ENCODE data around the gene PTPN11.
"Not testable (repeated sequence)": the region's sequence is repeated elsewhere in the genome, so short reads cannot be mapped to it uniquely, and the experiment has no call there.

PTPN11 gene

DNA sequence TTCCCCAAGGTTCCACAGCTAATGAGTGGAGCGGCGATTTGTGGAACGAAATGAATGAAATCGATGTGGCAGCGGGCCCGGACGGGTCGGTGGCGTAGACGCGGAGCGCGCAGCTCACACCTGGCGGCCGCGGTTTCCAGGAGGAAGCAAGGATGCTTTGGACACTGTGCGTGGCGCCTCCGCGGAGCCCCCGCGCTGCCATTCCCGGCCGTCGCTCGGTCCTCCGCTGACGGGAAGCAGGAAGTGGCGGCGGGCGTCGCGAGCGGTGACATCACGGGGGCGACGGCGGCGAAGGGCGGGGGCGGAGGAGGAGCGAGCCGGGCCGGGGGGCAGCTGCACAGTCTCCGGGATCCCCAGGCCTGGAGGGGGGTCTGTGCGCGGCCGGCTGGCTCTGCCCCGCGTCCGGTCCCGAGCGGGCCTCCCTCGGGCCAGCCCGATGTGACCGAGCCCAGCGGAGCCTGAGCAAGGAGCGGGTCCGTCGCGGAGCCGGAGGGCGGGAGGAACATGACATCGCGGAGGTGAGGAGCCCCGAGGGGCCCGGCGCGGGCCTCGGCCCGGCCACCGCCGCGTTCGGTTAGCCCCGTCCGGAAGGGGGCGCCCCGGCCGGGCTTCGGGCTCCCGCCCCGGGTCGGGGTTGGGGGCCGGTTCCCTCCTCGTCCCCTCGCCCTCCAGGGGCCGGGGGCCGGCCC is at the start of gene PTPN11:
PTPN11 (plus strand) TSS at position 340 of the 689 bp plus-strand sequence; CDS start at position 505, 165 bp downstream.
- peak; percentile 69 to 90 for DNase-seq (ENCODE audit: low read depth in 2 of 2)

DNA sequence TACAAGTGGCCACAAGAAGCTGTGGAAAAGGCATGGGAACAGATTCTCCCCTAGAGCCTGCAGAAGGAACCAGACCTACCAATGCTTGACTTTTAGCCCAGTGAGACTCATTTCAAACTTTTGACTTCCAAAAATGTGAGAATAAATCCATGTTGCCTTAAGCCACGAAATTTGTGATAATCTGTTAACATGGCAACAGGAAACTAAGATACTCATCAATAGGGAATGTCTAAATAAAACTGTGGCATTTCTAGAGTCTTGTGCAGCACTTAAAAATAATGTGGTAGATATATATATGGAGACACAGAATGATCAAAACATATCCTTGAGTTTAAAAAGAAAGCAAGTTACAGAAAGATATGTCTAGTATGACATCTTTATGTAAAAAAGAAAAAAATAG is 48.5 kb upstream of the PTPN11 start:
- no peak for DNase-seq (ENCODE audit: low read depth in 2 of 2)

DNA sequence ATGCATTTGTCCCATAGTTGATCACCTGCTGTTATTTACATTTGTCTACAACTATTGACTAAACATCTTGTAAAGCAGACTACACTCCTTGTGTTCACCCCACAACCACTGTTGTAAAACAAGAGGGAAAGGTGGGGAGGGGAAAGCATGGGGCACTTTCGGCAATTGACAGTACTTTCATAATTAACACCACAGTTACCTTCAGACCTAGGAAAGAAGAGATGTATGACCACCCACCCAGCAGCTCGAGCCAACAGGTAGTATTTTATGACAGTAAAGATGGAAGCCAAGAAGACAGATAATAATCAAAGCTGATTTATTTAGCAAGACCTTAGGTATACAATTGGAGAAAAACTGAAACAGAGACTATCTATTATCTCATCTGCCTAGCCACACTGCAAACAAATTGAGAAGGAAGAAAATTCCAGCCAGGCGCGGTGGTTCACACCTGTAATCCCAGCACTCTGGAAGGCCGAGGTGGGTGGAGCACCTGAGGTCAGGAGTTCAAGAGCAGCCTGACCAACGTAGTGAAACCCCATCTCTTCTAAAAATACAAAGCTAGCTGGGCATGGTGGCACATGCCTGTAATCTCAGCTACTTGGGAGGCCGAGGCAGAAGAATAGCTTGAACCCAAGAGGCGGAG is 47.8 kb upstream of the PTPN11 start:
- DNase-seq (ENCODE audit: low read depth in 2 of 2) = no peak

DNA sequence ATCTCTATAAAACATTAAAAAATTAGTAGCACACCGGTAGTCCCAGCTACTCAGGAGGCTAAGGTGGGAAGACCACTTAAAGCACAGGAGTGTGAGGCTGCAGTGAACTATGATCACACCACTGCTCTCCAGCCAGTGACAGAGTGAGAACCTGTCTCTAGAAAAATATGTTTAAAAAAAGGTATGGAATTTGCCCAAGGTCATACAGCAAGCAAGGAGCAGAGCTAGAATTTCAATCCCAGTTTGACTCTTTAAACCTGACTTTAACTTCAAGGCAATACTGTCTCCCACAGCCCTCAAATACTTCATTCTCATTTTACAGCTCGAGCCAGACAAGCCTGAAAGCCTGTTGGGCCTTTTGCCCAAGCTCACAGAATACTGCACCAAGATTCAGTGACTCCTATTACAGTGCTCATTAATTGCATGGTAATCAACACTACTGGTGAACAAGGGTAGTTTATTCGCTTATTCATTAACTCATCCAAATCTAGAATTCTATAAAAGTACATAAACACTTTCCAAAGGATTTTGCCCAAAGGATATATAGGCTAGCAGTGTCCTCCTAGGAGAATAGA is 44.5 kb upstream of the PTPN11 start:
- DNase-seq (ENCODE audit: low read depth in 2 of 2) = no peak

DNA sequence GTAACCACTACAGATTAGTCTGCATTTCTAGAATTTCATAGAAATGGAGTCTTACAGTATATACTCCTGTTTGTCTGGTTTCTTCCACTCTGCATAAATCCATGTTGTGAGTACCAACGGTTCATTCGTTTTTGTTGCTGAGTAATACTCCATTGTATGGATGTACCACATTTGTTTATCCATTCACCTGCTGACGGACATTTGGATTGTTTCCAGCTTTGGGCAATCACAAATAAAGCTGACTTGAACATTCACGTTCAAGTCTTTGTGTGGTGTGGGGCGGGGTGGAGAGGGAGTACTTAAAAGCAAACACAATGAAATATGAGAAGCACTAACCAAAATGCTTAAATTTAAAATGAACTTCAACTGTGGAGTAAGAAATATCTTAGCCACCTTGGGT is 43.6 kb upstream of the PTPN11 start:
- no peak for DNase-seq (ENCODE audit: low read depth in 2 of 2)

DNA sequence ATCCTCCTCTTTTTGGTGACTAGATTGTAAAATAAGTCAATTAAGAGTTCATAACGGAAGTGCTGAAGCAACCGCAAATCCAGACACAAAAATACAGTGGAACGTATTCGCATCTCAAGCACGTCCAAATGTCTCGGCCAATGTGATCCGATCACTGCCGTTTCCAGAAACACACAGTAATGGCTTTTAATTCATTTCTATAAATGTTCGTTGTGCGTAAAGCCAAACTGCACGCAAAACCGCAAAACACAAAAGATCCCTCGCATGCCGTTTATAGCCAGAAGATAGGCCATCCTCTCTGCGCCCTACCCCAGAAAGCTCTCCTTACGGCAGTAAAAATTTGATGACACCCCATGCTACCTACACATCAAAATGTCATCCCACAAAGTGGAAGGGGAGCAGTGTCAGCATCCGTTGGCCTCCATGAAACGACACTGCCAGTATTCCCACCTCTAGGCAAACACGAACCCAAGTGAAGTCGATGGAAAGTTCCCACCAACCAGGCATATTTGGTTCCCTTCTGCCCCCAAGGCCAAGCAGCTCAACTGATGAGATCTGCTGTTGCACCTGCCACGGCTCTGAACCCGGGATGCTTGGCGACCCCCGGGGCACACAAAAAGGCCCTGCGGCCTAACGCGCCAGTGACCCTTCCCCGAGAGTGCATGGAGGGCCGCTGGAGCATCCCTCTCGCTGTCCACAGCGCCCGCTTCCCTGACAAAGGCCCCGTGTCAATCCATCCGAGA is 37.9 kb upstream of the PTPN11 start:
- DNase-seq (ENCODE audit: low read depth in 2 of 2) = no peak

DNA sequence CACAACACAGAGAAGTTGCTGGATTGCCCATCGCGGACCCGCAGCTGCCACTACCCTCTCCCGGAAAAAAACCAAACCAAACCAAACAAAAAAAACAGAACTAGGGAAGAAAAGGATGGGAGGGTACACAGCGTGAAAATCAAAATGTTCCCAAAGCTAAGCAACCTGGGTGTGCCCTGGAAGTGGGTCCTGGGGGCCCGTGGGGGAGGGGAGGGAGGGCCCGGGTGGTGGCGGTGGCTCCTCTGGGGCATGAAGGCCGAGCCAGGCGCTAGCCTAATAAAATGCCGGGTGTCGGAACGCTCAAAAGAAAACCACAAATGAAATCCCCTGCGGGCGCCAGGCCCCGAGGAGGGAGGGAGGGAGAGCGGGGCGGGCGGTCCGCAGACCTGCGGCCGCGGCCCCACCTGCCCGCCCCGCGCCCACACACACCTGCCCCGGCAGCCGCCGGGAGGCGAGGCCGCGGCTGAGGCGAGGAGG is 37.3 kb upstream of the PTPN11 start:
- DNase-seq (ENCODE audit: low read depth in 2 of 2) = no peak

DNA sequence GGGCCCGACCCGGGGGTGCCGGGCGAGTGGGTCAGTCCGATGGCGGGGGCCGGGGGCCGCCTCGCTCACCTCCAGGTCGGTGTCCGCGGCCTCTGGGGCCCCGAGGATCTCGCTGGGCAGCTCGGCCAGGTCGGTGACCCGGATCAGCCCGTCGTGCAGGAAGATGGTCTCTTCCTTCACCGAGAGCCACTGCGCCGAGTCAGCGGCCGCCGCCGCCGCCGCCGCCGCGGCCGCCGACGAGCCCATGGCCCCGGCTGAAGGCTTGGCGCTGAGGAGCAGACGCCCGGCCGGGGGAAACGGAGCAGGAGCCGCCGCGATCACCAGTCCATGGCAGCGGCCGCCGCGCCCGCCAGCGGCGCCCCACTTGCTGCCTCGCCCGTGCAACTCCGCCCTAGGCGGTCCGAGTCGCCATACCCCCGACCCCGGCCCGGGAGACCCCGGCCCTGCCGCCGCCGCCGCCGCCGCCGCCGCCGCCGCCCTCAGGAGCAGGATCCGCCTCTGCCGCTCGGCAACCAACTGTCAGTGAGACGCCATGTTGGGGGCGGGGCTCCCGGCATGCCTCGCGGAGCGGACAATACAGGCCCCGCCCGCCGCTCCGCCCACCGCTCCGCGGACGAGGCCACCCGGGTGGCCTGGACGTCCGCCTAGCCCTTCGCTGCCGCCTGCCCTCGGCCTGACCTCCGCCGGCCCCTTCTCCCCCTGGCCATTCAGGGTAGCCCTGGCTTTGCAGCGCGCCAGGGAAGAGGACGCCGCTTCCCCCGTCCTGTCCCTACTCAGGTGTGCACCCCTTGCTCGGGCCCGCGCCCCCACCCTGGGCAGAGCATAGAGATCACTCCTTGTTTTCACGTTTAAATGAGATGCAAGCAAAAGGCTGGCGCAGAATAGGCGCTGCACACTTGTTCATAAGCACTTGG is 36.6 kb upstream of the PTPN11 start, which contains the start of gene HECTD4:
HECTD4 (minus strand) TSS at position 549 of the 914 bp plus-strand sequence; CDS start at position 246, 303 bp downstream.
- DNase-seq (ENCODE audit: low read depth in 2 of 2) = peak; percentile 73 to 92

DNA sequence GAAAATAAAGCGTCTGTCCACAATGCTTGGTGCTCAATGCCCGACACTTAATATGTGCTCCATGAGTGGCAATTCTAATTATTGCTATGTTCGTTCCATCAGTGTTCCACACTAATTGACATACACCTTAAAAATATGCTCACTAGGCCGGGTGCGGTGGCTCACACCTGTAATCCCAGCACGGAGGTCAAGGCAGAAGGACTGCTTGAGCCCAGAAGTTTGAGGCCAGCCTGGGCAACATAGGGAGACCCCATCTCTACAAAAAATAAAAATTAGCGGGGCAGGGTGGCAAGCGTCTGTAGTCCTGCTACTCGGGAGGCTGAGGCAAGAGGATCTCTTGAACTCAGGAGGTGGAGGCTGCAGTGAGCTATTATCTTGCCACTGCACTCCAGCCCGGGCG is 35.9 kb upstream of the PTPN11 start:
- DNase-seq (ENCODE audit: low read depth in 2 of 2) = no peak

DNA sequence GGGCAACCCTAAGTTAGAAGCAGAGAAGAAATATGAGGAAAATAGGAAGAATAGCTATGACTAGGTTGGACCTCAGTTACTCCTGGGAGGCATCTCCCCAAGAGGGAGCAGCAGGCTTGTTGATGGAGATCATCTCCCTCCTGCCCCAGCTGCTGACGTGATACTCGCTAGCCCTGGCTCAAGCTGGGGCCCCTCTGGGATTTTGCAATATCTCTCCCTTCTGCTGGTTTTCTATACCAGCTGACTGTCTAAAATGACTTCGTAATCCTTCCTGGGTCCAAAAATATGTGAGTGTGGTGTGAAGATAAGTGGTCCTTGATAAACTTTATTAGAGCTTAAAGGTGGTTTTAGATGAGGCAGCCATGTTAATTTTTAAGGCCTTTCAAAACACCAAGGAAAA is 32.0 kb upstream of the PTPN11 start:
- no peak for DNase-seq (ENCODE audit: low read depth in 2 of 2)

DNA sequence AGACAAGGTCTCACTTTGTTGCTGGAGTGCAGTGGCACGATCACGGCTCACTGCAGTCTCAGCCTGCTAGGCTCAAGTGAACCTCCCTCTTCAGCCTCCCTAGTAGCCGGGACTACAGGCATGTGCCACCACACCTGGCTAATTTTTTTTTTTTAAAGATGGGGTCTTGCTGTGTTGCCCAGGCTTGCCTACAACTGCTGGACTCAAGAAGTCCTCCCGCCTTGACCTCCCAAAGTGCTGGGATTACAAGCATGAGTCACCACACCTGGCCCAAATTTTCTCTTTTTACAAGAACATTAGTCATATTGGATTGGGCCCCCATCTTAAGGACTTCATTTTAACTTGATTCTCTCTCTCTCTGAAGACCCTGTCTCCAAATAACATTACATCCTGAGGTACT is 29.5 kb upstream of the PTPN11 start:
- no peak for DNase-seq (ENCODE audit: low read depth in 2 of 2)

DNA sequence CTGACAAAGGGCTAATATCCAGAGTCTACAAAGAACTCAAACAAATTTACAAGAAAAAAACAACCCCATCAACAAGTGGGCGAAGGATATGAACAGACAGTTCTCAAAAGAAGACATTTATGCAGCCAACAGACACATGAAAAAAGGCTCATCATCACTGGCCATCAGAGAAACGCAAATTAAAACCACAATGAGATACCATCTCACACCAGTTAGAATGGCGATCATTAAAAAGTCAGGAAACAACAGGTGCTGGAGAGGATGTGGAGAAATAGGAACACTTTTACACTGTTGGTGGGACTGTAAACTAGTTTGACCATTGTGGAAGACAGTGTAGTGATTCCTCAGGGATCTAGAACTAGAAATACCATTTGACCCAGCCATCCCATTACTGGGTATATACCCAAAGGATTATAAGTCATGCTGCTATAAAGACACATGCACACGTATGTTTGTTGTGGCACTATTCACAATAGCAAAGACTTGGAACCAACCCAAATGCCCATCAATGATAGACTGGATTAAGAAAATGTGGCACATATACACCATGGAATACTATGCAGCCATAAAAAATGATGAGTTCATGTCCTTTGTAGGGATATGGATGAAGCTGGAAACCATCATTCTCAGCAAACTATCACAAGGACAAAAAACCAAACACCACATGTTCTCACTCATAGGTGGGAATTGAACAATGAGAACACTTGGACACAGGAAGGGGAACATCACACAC is 28.7 kb upstream of the PTPN11 start:
- DNase-seq (ENCODE audit: low read depth in 2 of 2) = not testable (repeated sequence)

DNA sequence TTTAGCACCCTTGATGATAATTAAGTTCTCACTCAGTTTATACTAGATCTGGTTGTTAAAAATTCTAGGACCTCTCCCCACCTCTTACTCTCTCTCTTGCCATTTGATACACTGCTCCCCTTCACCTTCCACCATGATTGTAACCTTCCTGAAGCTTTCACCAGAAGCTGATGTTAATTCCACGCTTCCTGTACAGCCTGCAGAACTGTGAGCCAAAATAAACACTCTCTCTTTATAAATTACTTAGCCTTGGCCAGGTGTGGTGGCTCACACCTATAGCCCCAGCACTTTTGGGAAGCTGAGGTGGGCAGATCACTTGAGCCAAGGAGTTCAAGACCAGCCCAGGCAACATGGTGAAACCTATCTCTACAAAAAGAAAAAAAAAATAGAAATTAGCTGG is 25.4 kb upstream of the PTPN11 start:
- no peak for DNase-seq (ENCODE audit: low read depth in 2 of 2)

DNA sequence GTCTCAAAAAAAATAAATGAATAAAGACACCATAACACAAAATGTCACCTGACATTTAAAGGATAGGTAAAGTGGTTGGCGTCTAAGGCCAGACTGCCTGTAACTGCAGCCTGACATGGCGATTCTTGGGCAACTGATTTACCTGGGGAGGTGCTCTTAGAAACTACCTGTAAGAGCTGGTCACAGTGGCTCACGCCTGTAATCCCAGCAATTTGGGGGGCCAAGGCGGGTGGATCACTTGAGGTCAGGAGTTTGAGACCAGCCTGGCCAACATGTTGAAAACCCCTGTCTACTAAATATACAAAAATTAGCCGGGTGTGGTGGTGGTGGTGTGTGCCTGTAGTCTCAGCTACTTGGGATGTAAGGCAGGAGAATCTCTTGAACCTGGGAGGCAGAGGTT is 17.7 kb upstream of the PTPN11 start:
- DNase-seq (ENCODE audit: low read depth in 2 of 2) = no peak

DNA sequence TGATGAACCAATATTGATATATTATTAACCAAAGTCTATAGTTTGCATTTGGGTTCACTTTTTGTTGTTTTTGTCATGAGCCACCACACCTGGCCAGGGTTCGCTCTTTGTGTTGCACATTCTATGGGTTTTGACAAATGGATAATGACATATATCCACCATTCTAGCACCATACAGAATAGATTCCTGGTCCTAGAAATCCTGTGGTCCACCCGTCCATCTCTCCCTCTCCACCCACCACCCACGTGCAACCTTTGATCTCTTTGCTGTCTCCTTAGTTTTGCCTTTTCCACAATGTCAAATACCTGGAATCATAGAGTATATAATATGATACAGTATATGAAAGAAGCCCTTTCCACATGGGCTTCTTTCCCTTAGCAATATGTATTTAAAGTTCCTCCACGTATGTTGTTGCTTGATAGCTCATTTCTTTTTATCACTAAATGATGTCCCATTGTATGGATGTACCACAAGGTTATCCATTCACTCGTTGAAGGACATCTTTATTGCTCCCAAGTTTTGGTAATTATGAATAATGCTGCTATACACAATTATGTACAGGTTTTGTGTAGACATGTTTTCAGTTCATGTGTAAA is 16.7 kb upstream of the PTPN11 start:
- DNase-seq (ENCODE audit: low read depth in 2 of 2) = no peak

DNA sequence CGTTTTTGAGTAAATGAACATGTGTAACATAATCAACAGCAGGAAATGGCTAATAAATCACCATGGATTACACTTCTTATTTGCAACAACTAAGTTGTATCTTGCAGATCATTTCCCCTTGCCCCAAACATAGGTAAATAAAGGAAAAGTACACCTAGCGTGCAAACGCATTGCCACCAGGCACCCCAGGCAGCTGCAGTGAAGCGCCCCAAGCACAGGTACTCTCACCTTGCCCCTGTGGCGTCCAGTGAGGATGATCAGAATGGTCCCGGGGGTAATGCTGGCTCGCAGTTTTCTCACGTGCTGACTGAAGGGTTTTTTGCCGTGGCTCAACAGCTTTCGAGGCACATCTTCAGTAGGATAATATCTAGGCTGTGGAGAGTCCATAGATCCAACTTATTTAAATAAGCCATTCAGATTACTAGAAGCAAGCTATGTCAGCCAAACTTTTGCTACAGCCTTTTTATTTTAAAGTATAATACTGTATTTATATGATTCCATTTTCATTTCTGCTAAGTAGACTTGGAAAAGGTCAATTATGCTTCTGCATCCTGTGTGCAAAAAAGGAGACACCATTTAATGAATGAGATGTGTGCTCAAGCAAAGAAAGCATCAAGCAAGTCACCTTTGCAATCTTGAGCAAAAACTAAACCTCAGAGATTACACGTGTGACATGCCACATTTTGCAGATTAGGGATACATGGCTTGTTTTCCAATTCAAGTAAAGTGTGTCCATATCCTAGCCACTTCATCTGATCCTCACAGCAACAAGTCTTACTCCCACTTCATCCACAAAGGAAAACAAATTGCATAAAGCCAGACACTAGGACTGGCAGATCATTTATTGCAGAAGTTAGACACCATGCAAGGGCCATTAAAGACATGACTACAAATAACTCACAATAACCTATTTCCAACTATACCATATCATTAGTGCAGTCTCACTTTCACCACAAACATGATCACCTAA is 11.9 kb upstream of the PTPN11 start:
- DNase-seq (ENCODE audit: low read depth in 2 of 2) = no peak

DNA sequence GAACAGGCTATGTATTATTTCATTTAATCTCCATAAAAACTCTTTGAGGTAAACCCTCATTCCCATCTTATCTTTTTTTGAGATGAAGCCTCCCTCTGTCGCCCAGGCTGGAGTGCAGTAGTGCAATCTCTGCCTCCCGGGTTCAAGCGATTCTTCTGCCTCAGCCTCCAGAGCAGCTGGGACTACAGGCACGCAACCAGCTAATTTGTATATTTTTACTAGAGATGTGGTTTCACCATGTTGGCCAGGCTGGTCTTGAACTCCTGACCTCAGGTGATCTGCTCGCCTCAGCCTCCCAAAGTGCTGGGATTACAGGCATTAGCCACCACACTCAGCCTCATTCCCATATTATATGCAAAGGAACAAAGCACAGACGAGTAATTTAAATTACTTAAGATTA is 11.1 kb upstream of the PTPN11 start:
- not testable (repeated sequence) for DNase-seq (ENCODE audit: low read depth in 2 of 2)

DNA sequence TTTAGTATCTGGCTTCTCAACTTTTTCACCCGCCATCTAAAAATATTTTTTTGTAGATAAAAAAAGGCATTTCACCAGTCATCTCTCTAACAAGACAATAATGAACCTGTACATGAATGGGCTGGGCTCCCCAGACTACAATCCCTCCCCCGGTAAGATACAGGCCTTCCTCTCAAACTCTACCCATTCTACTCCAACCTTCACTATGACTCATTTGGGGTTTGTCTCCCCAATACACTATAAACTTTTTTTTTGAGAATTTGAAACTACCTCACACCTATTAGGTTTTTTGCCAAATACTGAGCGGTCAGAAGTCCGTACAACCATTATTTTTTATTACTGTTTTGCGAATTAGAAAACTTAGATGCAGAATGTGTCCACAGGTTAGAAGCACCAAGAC is 10.1 kb upstream of the PTPN11 start:
- no peak for DNase-seq (ENCODE audit: low read depth in 2 of 2)
